Measurements from ENCODE around the gene AKR1B1.
A peak's percentile ranks its signal among the peaks of the same experiment; 100 is the strongest.

Gene AKR1B1

DNA sequence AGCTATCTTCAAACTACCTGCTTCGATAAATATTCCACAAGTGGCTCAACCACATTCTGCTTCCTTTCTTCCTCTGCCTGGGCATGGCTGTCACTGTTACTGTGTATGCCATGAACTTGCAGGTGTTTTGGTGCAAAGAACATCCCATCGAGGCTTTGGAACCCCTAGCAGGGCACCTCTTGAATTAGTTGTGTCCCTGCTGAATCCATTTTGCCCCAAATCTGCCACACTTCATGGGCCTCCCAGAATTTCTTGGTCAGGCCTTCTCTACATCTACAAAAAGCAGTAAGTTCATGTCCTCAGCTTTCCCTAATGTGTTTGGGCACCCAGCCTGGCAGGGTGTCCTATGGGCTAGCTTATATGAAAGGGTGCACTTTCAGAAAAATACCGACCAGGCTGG lies 53.6 kb downstream of the AKR1B1 start (continued):
- TF ChIP-seq MYNN (tag by site-specific recombination; IDR thresholded peaks at IDR 0.05; ENCODE audit: borderline replicate concordance): no peak
- TF ChIP-seq, protein P1, sequence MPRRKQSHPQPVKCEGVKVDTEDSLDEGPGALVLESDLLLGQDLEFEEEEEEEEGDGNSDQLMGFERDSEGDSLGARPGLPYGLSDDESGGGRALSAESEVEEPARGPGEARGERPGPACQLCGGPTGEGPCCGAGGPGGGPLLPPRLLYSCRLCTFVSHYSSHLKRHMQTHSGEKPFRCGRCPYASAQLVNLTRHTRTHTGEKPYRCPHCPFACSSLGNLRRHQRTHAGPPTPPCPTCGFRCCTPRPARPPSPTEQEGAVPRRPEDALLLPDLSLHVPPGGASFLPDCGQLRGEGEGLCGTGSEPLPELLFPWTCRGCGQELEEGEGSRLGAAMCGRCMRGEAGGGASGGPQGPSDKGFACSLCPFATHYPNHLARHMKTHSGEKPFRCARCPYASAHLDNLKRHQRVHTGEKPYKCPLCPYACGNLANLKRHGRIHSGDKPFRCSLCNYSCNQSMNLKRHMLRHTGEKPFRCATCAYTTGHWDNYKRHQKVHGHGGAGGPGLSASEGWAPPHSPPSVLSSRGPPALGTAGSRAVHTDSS (tag by site-specific recombination; IDR thresholded peaks at IDR 0.05): no peak
- no peak for TF ChIP-seq OVOL3 (tag by site-specific recombination; IDR thresholded peaks at IDR 0.05)
- TF ChIP-seq, protein P2, sequence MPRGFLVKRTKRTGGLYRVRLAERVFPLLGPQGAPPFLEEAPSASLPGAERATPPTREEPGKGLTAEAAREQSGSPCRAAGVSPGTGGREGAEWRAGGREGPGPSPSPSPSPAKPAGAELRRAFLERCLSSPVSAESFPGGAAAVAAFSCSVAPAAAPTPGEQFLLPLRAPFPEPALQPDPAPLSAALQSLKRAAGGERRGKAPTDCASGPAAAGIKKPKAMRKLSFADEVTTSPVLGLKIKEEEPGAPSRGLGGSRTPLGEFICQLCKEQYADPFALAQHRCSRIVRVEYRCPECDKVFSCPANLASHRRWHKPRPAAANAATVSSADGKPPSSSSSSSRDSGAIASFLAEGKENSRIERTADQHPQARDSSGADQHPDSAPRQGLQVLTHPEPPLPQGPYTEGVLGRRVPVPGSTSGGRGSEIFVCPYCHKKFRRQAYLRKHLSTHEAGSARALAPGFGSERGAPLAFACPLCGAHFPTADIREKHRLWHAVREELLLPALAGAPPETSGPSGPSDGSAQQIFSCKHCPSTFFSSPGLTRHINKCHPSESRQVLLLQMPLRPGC (tag by site-specific recombination; IDR thresholded peaks at IDR 0.05): no peak
- TF ChIP-seq ZNF473 (tag by site-specific recombination; IDR thresholded peaks at IDR 0.05): no peak
- TF ChIP-seq ZNF394 (tag by site-specific recombination; IDR thresholded peaks at IDR 0.05; ENCODE audit: borderline replicate concordance): no peak

DNA sequence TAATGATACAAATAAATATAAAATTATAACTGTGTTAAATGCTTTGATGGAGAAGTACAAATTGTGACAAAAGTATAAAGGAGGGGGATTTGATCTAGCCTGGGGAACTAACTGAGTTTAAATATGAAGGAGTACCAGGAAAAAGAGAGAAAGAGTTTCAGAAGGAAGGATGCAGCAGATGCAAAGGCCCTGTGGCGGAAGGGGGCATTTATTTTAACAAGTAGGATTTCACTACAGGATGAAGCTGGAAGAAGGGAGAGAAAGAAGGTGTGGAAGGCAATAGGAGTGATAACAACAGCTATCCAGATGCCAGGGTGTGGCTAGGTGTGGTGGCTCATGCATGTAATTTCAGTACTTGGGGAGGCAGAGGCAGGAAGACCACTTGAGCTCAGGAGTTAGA lies 55.8 kb downstream of the AKR1B1 start:
- H3K9me3 ChIP-seq (ENCODE audit: control insufficient read depth, insufficient read depth, low read depth, low read length): no peaks in the 10 kb centered on the region
- POLR2A ChIA-PET: no interaction called here
- H3K4me3 ChIP-seq (ENCODE audit: low read depth, low read length): no peak overlapping the region
- no peaks in the 10 kb centered on the region for H3K4me1 ChIP-seq (ENCODE audit: control insufficient read depth, insufficient read depth, low read length)
- no peak for TF ChIP-seq ZNF76 (tag by site-specific recombination; IDR thresholded peaks at IDR 0.05; ENCODE audit: borderline replicate concordance, low read depth)
- peak; percentile 76 for TF ChIP-seq ZNF623 (tag by site-specific recombination; IDR thresholded peaks at IDR 0.05)
- H3K27ac ChIP-seq (ENCODE audit: extremely low read depth, low read depth, low read length): no peak overlapping the region
- H3K36me3 ChIP-seq (ENCODE audit: control insufficient read depth in 2 of 2, insufficient read depth in 1 of 2, low read length in 2 of 2): no peaks in the 10 kb centered on the region
- CTCF ChIA-PET: no interaction called here

DNA sequence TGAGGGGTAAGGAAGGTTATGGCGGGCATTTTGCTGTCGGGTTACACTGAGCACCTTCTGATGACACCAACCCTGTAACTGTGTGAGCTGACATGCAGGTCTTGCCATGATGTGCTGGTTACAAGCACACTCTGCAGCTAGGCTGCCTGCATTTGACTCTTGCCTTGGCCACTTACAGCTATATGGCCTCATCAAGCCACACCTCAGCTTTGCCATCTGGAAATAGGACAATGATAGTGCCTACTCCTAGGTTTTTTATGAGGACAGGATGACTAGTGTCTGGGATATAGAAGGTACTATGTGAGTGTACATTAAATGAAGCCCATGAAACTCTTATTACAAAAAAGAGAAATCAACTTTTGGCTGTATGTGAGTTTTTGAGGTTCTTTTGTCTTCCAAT lies 58.0 kb downstream of the AKR1B1 start:
- ChIA-PET POLR2A (no interaction called here), CTCF (interaction anchor here (1.0 kb wide), 1 partner anchor 43 kb away, joined by 5 read pairs; no protein-coding TSS in a partner anchor)
- no peak overlapping the region for H3K4me3 ChIP-seq (ENCODE audit: low read depth, low read length)
- no peaks in the 10 kb centered on the region for H3K4me1 ChIP-seq (ENCODE audit: control insufficient read depth, insufficient read depth, low read length)
- no peak for TF ChIP-seq ZNF529 (tag by site-specific recombination; IDR thresholded peaks at IDR 0.05; ENCODE audit: insufficient replicate concordance)
- TF ChIP-seq ZNF544 (tag by site-specific recombination; IDR thresholded peaks at IDR 0.05): no peak
- TF ChIP-seq, protein P3, sequence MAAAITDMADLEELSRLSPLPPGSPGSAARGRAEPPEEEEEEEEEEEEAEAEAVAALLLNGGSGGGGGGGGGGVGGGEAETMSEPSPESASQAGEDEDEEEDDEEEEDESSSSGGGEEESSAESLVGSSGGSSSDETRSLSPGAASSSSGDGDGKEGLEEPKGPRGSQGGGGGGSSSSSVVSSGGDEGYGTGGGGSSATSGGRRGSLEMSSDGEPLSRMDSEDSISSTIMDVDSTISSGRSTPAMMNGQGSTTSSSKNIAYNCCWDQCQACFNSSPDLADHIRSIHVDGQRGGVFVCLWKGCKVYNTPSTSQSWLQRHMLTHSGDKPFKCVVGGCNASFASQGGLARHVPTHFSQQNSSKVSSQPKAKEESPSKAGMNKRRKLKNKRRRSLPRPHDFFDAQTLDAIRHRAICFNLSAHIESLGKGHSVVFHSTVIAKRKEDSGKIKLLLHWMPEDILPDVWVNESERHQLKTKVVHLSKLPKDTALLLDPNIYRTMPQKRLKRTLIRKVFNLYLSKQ (tag by site-specific recombination; IDR thresholded peaks at IDR 0.05; ENCODE audit: borderline replicate concordance): no peak
- TF ChIP-seq ZNF677 (tag by site-specific recombination; IDR thresholded peaks at IDR 0.05): no peak
- TF ChIP-seq ZNF701 (tag by site-specific recombination; IDR thresholded peaks at IDR 0.05): no peak
- no peak for TF ChIP-seq ZNF629 (tag by site-specific recombination; IDR thresholded peaks at IDR 0.05)
- TF ChIP-seq, protein P4, sequence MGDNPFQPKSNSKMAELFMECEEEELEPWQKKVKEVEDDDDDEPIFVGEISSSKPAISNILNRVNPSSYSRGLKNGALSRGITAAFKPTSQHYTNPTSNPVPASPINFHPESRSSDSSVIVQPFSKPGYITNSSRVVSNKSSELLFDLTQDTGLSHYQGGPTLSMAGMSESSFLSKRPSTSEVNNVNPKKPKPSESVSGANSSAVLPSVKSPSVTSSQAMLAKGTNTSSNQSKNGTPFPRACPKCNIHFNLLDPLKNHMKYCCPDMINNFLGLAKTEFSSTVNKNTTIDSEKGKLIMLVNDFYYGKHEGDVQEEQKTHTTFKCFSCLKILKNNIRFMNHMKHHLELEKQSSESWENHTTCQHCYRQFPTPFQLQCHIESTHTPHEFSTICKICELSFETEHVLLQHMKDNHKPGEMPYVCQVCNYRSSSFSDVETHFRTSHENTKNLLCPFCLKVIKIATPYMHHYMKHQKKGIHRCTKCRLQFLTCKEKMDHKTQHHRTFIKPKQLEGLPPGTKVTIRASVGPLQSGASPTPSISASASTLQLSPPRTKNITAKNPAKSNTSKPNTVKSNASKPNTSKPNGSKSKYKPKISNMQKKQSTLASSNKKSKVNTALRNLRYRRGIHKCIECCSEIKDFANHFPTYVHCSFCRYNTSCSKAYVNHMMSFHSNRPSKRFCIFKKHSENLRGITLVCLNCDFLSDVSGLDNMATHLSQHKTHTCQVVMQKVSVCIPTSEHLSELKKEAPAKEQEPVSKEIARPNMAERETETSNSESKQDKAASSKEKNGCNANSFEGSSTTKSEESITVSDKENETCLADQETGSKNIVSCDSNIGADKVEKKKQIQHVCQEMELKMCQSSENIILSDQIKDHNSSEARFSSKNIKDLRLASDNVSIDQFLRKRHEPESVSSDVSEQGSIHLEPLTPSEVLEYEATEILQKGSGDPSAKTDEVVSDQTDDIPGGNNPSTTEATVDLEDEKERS (tag by site-specific recombination; IDR thresholded peaks at IDR 0.05): no peak
- TF ChIP-seq ZNF785 (tag by site-specific recombination; IDR thresholded peaks at IDR 0.05): no peak
- no peak for TF ChIP-seq ZNF239 (tag by site-specific recombination; IDR thresholded peaks at IDR 0.05)
- TF ChIP-seq, protein P5, sequence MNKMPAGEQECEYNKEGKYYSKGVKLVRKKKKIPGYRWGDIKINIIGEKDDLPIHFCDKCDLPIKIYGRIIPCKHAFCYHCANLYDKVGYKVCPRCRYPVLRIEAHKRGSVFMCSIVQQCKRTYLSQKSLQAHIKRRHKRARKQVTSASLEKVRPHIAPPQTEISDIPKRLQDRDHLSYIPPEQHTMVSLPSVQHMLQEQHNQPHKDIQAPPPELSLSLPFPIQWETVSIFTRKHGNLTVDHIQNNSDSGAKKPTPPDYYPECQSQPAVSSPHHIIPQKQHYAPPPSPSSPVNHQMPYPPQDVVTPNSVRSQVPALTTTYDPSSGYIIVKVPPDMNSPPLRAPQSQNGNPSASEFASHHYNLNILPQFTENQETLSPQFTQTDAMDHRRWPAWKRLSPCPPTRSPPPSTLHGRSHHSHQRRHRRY (tag by site-specific recombination; IDR thresholded peaks at IDR 0.05): no peak
- TF ChIP-seq, protein P6, sequence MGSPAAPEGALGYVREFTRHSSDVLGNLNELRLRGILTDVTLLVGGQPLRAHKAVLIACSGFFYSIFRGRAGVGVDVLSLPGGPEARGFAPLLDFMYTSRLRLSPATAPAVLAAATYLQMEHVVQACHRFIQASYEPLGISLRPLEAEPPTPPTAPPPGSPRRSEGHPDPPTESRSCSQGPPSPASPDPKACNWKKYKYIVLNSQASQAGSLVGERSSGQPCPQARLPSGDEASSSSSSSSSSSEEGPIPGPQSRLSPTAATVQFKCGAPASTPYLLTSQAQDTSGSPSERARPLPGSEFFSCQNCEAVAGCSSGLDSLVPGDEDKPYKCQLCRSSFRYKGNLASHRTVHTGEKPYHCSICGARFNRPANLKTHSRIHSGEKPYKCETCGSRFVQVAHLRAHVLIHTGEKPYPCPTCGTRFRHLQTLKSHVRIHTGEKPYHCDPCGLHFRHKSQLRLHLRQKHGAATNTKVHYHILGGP (tag by site-specific recombination; IDR thresholded peaks at IDR 0.05): no peak
- TF ChIP-seq, protein P7, sequence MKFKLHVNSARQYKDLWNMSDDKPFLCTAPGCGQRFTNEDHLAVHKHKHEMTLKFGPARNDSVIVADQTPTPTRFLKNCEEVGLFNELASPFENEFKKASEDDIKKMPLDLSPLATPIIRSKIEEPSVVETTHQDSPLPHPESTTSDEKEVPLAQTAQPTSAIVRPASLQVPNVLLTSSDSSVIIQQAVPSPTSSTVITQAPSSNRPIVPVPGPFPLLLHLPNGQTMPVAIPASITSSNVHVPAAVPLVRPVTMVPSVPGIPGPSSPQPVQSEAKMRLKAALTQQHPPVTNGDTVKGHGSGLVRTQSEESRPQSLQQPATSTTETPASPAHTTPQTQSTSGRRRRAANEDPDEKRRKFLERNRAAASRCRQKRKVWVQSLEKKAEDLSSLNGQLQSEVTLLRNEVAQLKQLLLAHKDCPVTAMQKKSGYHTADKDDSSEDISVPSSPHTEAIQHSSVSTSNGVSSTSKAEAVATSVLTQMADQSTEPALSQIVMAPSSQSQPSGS (tag by site-specific recombination; IDR thresholded peaks at IDR 0.05; ENCODE audit: low read depth): no peak
- TF ChIP-seq REPIN1 (tag by site-specific recombination; IDR thresholded peaks at IDR 0.05; ENCODE audit: low read depth): no peak
- TF ChIP-seq IKZF3 (tag by site-specific recombination; IDR thresholded peaks at IDR 0.05): no peak
- H3K27ac ChIP-seq (ENCODE audit: extremely low read depth, low read depth, low read length): no peak overlapping the region
- H3K9me3 ChIP-seq (ENCODE audit: control insufficient read depth, insufficient read depth, low read depth, low read length): no peaks in the 10 kb centered on the region
- H3K36me3 ChIP-seq (ENCODE audit: control insufficient read depth in 2 of 2, insufficient read depth in 1 of 2, low read length in 2 of 2): no peaks in the 10 kb centered on the region
